ENCODE data around the gene OPHN1. TPM values are rescaled to one million over a fixed set of nuclear protein-coding genes. Genes with fewer than 3 reads are reported as not detected.
"Not testable (repeated sequence)": the region's sequence is repeated elsewhere in the genome, so short reads cannot be mapped to it uniquely, and the experiment has no call there.

OPHN1 gene
- total and polyA plus RNA-seq, 10 of the 15 experiments (the other 5 are each of a cell fraction or from before 2014, with no cell fraction given): under 0.01 to 0.03 (median 0.03) TPM; not detected in 6

DNA sequence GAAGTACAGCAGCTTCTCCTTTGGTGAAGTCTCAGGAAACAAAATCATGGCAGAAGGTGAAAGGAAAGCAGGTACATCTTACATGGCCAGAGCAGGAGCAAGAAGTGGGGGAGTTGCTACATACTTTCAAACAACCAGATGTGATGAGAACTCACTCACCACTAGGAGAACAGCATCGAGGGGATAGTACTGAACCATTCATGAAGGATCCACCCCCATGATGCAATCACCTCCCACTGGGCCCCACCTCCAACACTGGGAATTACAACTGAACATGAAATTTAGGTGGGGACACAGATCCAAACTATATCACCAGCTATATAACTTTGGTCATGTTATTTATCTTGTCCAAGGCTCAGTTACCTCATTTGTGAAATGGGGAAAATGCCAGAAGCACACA lies 159.4 kb downstream of the OPHN1 start:
- TF ChIP-seq POLR2AphosphoS2 (IDR thresholded peaks at IDR 0.05; ENCODE audit: low read depth, low read length) (no peak), TCF12 (IDR thresholded peaks at IDR 0.05; ENCODE audit: low read depth, low read length) (no peak), HDGF (IDR thresholded peaks at IDR 0.05) (no peak), ATF7 (IDR thresholded peaks at IDR 0.05; ENCODE audit: low read depth) (no peak), YBX1 (IDR thresholded peaks at IDR 0.05) (no peak), ZSCAN29 (IDR thresholded peaks at IDR 0.05) (no peak)
- POLR2A ChIA-PET: no interaction called here
- in situ Hi-C loops (cut with MboI): no loop called here
- CTCF ChIA-PET: no interaction called here
- Histone ChIP-seq H3K27me3 (replicated peaks in 1 of 2; ENCODE audit: control insufficient read depth in 2 of 2, insufficient read depth in 2 of 2, low read length in 1 of 2) (no peaks in the 10 kb centered on the region), H3K9me3 (replicated peaks; ENCODE audit: control insufficient read depth, insufficient read depth, low read length) (no peaks in the 10 kb centered on the region), H3K36me3 (ENCODE audit: control insufficient read depth in 2 of 2, insufficient read depth in 2 of 2, low read length in 1 of 2) (no peaks in the 10 kb centered on the region), H4K20me1 (ENCODE audit: control insufficient read depth, insufficient read depth) (no peaks in the 10 kb centered on the region), H3K27ac (ENCODE audit: control insufficient read depth, insufficient read depth) (no peak overlapping the region), H3K4me2 (ENCODE audit: control insufficient read depth, insufficient read depth) (no peak overlapping the region), H3K4me3 (no peak overlapping the region), H3K4me1 (ENCODE audit: control insufficient read depth, insufficient read depth, low read length) (no peaks in the 10 kb centered on the region), H3K79me2 (ENCODE audit: control insufficient read depth, insufficient read depth, low read length) (no peaks in the 10 kb centered on the region), H2AFZ (ENCODE audit: control insufficient read depth, low read depth, low read length) (no peak overlapping the region), H3K9ac (ENCODE audit: control insufficient read depth, insufficient read depth, low read length) (no peak overlapping the region)
- ATAC-seq (no peak), DNase-seq (ENCODE audit: low read depth, low spot score) (no peak), FAIRE-seq (no peak)
- WGBS (ENCODE audit: insufficient coverage, insufficient replicate concordance, low lambda C conversion rate, missing lambda C conversion rate): 0% methylated on average over 1 of the region's 1 CpG
- intact Hi-C loops (cut with micrococcal nuclease; ENCODE audit: unreplicated experiment): no loop called here
- RAD21 ChIA-PET (ENCODE audit: unreplicated experiment): no interaction called here
- SMC1A ChIA-PET (ENCODE audit: uncharacterized antibody, unreplicated experiment): no interaction called here
- no TSS peak for BruUV-seq (replicated peaks)

GRCh38 chrX:68264793-68265192 lies 168.5 kb downstream of the OPHN1 start:
- DNase-seq (ENCODE audit: low read depth, low spot score); RAD21 ChIA-PET (ENCODE audit: unreplicated experiment): not testable (repeated sequence)

More at GRCh38 chrX:68264793-68265192, 168.5 kb downstream of the OPHN1 start:
- H3K27ac ChIP-seq (ENCODE audit: control insufficient read depth, insufficient read depth); H3K79me2 ChIP-seq (ENCODE audit: control insufficient read depth, insufficient read depth, low read length); H4K20me1 ChIP-seq (ENCODE audit: control insufficient read depth, insufficient read depth); H3K9me3 ChIP-seq (replicated peaks; ENCODE audit: control insufficient read depth, insufficient read depth, low read length); H3K4me3 ChIP-seq; SMC1A ChIA-PET (ENCODE audit: uncharacterized antibody, unreplicated experiment); H3K4me2 ChIP-seq (ENCODE audit: control insufficient read depth, insufficient read depth); H3K9ac ChIP-seq (ENCODE audit: control insufficient read depth, insufficient read depth, low read length); FAIRE-seq; H3K36me3 ChIP-seq (ENCODE audit: control insufficient read depth in 2 of 2, insufficient read depth in 2 of 2, low read length in 1 of 2); H3K4me1 ChIP-seq (ENCODE audit: control insufficient read depth, insufficient read depth, low read length); CTCF ChIA-PET; H3K27me3 ChIP-seq (replicated peaks in 1 of 2; ENCODE audit: control insufficient read depth in 2 of 2, insufficient read depth in 2 of 2, low read length in 1 of 2); intact Hi-C loops (cut with micrococcal nuclease; ENCODE audit: unreplicated experiment); ATAC-seq; BruUV-seq (replicated peaks); in situ Hi-C loops (cut with MboI); H2AFZ ChIP-seq (ENCODE audit: control insufficient read depth, low read depth, low read length); POLR2A ChIA-PET: not testable (repeated sequence)
- 30% methylated on average over 8 of the region's 9 CpGs for WGBS (ENCODE audit: insufficient coverage, insufficient replicate concordance, low lambda C conversion rate, missing lambda C conversion rate)
